Motor neuron (in vitro differentiated cells): ENCODE measurements around the gene GPR157. TPM values are rescaled to one million over a fixed set of nuclear protein-coding genes. Genes with fewer than 3 reads are reported as not detected.
A peak's percentile ranks its signal among the peaks of the same experiment; 100 is the strongest.

Experiments
- ATAC-seq, 8 experiments: fragments of 200-7000 bp; cut with Tn5 transposase; replicated peaks in 6 of 8; 2 replicates each; pipeline ENCODE4 v1.8.0; 2021; ENCODE audit warnings: mild to moderate bottlenecking in 8 of 8, moderate library complexity in 8 of 8
- H3K27ac ChIP-seq, 2 donors: fragments of 250-450 bp; sonication (Bioruptor Pico); 2 replicates each; pipeline ENCODE4 v1.9.0; 2021; ENCODE audit warnings: antibody characterized with exemption in 2 of 2, mild to moderate bottlenecking in 2 of 2, moderate library complexity in 1 of 2
- H3K4me1 ChIP-seq, 2 donors: fragments of 250-450 bp; sonication (Bioruptor Pico); replicated peaks in 1 of 2; 2 replicates each; pipeline ENCODE4 v1.6.1; 2021; ENCODE audit warnings: antibody characterized with exemption in 2 of 2, mild to moderate bottlenecking in 2 of 2, moderate library complexity in 1 of 2
- H3K4me3 ChIP-seq, 5 donors: fragments of 250-450 bp; sonication (Bioruptor Pico); 2 replicates each; pipeline ENCODE4 v1.9.0; 2021; ENCODE audit warnings: antibody characterized with exemption in 5 of 5, mild to moderate bottlenecking in 5 of 5, moderate library complexity in 4 of 5
- WGBS, 10 experiments: fragments of 450-650 bp; shearing (Covaris generic); methylation state at CpG; one replicate each; pipeline ENCODE4 v1.0.0; 2022; 5-methylcytosine and 5-hydroxymethylcytosine counted together
- in situ Hi-C, 9 experiments: fragments of 400-800 bp; cut with MboI; loops; one replicate each; pipeline ENCODE4 v1.15.0; 2021; ENCODE audit warnings: low sequenced_read_pairs in 9 of 9, low pct_unique_long_range_greater_than_20kb in 2 of 9; ENCODE audit not compliant: unreplicated experiment in 9 of 9
- total RNA-seq, 8 experiments: library from RNA; unstranded; fragments of 300-600 nt; gene quantifications; 2 replicates each; pipeline versions ENCODE4 v1.2.3 to v1.2.4, GENCODE V29; 2022

The GPR157 gene
- total RNA-seq, 8 experiments from 2014 or later = 1.6 to 5.7 (median 2.4) TPM

DNA sequence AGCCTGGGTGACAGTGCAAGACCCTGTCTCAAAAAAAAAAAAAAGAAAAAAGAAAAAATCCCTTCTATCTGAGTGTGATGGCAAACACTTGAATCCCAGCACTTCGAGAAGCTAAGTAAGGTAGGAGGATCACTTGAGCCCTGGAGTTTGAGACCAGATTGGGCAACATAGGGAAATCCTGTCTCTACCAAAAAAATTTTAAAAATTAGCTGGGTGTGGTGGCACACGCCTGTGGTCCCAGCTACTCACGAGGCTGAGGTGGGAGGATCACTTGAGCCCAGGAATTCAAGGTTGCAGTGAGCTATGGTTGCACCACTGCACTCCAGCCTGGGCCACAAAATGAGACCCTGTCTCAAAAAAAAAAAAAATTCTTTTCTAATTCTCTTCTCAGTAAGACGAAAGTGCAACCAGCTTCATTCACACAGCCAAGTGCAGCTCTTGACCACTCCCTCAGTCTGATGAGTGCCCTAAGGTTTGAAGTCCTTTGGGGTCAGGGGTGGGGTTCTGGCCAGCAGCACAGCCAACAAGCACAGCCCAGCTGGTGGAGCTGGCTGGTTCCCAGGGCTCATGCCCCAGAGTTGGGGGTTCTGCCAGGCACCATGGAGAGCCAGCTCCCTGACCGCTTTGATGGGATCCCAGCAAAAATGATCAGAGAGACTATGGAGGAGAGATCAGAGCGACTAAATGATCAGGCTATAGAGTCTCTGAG, 67.5 kb downstream of the GPR157 start:
- 37 to 100% (median 78%) methylated on average over 1 to 6 of the region's 6 CpGs; no CpG with 5 or more reads in 4 of the 10 experiments for WGBS, 10 experiments
- peak in 2 of 8 experiments; percentile 55 to 62 for ATAC-seq
- in situ Hi-C loops = no loop called here

GRCh38 chr1:9059891-9060744, 68.8 kb downstream of the GPR157 start:
- H3K4me3 ChIP-seq = no peak overlapping the region
- ATAC-seq = peak in 1 of 8 experiments; percentile 10
- peaks cover 0 to 2% of the 10 kb centered on the region in 2 donors for H3K4me1 ChIP-seq
- H3K27ac ChIP-seq = no peak overlapping the region
- in situ Hi-C loops = no loop called here
- WGBS, 10 experiments = 67 to 100% (median 86%) methylated on average over 1 to 2 of the region's 4 CpGs; no CpG with 5 or more reads in 6 of the 10 experiments

More for the DNA sequence above, 67.5 kb downstream of the GPR157 start:
- Histone ChIP-seq H3K4me1 (peaks cover 0 to 2% of the 10 kb centered on the region in 2 donors), H3K27ac (no peak overlapping the region), H3K4me3 (no peak overlapping the region)

DNA sequence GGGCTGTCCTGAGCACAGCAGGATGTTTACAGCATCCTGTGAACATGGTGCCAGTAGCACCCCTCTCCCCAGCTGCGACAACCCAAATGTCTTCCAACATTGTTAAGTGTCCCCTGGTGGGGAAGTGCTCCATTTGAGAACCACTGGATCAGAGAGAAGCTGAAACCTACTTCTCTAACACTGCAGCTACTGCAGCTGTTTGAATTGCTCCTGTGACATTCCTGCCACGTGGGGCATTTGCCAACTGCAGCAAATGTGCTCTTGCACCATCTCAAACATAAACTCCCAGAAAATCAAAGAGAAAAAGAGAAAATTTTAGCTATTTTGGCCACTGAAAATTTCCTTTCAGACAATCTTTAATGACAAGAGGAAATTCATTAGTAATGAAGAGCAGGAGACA, 70.4 kb downstream of the GPR157 start:
- in situ Hi-C loops = no loop called here

GRCh38 chr1:9057851-9058250, 71.1 kb downstream of the GPR157 start:
- 54 to 100% (median 69%) methylated on average over 2 to 3 of the region's 10 CpGs; no CpG with 5 or more reads in 6 of the 10 experiments for WGBS, 10 experiments
- H3K4me3 ChIP-seq = no peak overlapping the region
- no peak for ATAC-seq
- in situ Hi-C loops = no loop called here
- no peak overlapping the region for H3K27ac ChIP-seq
- H3K4me1 ChIP-seq = no peaks in the 10 kb centered on the region

More for the DNA sequence above, 70.4 kb downstream of the GPR157 start:
- no peak for ATAC-seq
- Histone ChIP-seq H3K4me1 (no peaks in the 10 kb centered on the region), H3K4me3 (no peak overlapping the region), H3K27ac (no peak overlapping the region)
- WGBS, 10 experiments = 0 to 89% (median 53%) methylated on average over 1 to 2 of the region's 2 CpGs; no CpG with 5 or more reads in 4 of the 10 experiments

- WGBS, 10 experiments = 53 to 100% (median 92%) methylated on average over 2 to 6 of the region's 6 CpGs; no CpG with 5 or more reads in 1 of the 10 experiments
- no peak for ATAC-seq
- H3K4me3 ChIP-seq = no peak overlapping the region
- in situ Hi-C loops = no loop called here
- H3K27ac ChIP-seq = no peak overlapping the region
- H3K4me1 ChIP-seq = no peaks in the 10 kb centered on the region
These were observed 76.4 kb downstream of the GPR157 start for GRCh38 chr1:9052272-9053049.

- H3K4me3 ChIP-seq = no peak overlapping the region
- ATAC-seq = no peak
- WGBS, 10 experiments = 0 to 64% (median 30%) methylated on average over 1 of the region's 1 CpG
- no peaks in the 10 kb centered on the region for H3K4me1 ChIP-seq
- in situ Hi-C loops = no loop called here
- no peak overlapping the region for H3K27ac ChIP-seq
These were observed 77.5 kb downstream of the GPR157 start for GRCh38 chr1:9051379-9051778.

GRCh38 chr1:9050803-9051202, 78.1 kb downstream of the GPR157 start:
- Histone ChIP-seq H3K4me3 (no peak overlapping the region), H3K27ac (no peak overlapping the region), H3K4me1 (no peaks in the 10 kb centered on the region)
- 28 to 92% (median 57%) methylated on average over 2 to 3 of the region's 3 CpGs for WGBS, 10 experiments
- ATAC-seq = no peak
- in situ Hi-C loops = no loop called here

Other genes with a start within 250 kb of the GPR157 start
- gene CA6, start 183.2 kb downstream of the GPR157 start, total RNA-seq = under 1 TPM in 2 of 8 experiments, not detected in 6; 0.17 to 0.52 TPM
- not detected for gene SLC2A7, start 102.7 kb downstream of the GPR157 start, total RNA-seq
- 1 to 10 TPM in 1 of 8 experiments, under 1 TPM in 6, not detected in 1; 0.11 to 1.3 (median 0.24) TPM for gene SLC2A5, start 59.5 kb downstream of the GPR157 start, total RNA-seq
- gene H6PD, start 105.7 kb upstream of the GPR157 start, total RNA-seq = 10 to 100 TPM in 3 of 8 experiments, 1 to 10 TPM in 5; 6.8 to 23.4 (median 9.3) TPM
- 10 to 100 TPM in 1 of 8 experiments, 1 to 10 TPM in 7; 1.3 to 30.4 (median 3.9) TPM for gene SPSB1, start 163.8 kb upstream of the GPR157 start, total RNA-seq